Breast epithelium (tissue), 4 donors: Measurements from ENCODE around the gene GPATCH1. TPM values are rescaled to one million over a fixed set of nuclear protein-coding genes. Genes with fewer than 3 reads are reported as not detected.
"Not testable (repeated sequence)": the region's sequence is repeated elsewhere in the genome, so short reads cannot be mapped to it uniquely, and the experiment has no call there.

ENCODE experiments used
- DNase-seq, 2 donors: peaks; one replicate each; pipeline ENCODE4 v3.0.0-alpha.2; 2019; ENCODE audit warnings: low spot score in 2 of 2
- H3K27ac ChIP-seq, 2 donors: fragments of 200-600 bp; sonication (generic) in 1 of 2; one replicate each; pipeline ENCODE4 v1.5.1; 2016 to 2019; ENCODE audit warnings: mild to moderate bottlenecking in 1 of 2
- H3K27me3 ChIP-seq, 2 donors: fragments of 200-600 bp; sonication (generic) in 1 of 2; one replicate each; pipeline versions ENCODE4 v1.5.1 to v1.6.0; 2017 to 2019; ENCODE audit warnings: control low read depth in 1 of 2, mild to moderate bottlenecking in 1 of 2
- H3K36me3 ChIP-seq: fragments of 200-600 bp; one replicate; pipeline ENCODE4 v1.5.1; 2019
- H3K4me1 ChIP-seq, 2 donors: fragments of 200-600 bp; sonication (generic); one replicate each; pipeline ENCODE4 v1.5.1; 2016 to 2019; ENCODE audit warnings: control low read depth in 1 of 2
- H3K4me3 ChIP-seq, 3 donors: fragments of 200-600 bp; sonication (generic); 1 replicate in 2 of 3; 2 replicates in 1 of 3; pipeline ENCODE4 v1.5.1; 2016 to 2019; ENCODE audit warnings: mild to moderate bottlenecking in 3 of 3, moderate library complexity in 2 of 3
- H3K9me3 ChIP-seq, 2 donors: fragments of 200-600 bp; sonication (generic) in 1 of 2; one replicate each; pipeline ENCODE4 v1.5.1; 2016 to 2019; ENCODE audit warnings: control low read depth in 1 of 2
- CTCF ChIP-seq, 3 donors: fragments of 450-650 bp; IDR thresholded peaks; one replicate each; pipeline ENCODE4 v1.5.1; 2016 to 2017; ENCODE audit warnings: antibody characterized with exemption in 3 of 3, mild to moderate bottlenecking in 3 of 3, moderate library complexity in 3 of 3
- POLR2A ChIP-seq: fragments of 450-650 bp; IDR thresholded peaks from one replicate; pipeline ENCODE4 v1.6.1; 2016; ENCODE audit warnings: antibody characterized with exemption, mild to moderate bottlenecking, moderate library complexity
- POLR2AphosphoS5 ChIP-seq, 3 donors: sonication (generic); formaldehyde crosslinking; IDR thresholded peaks; one replicate each; pipeline ENCODE4 v1.6.1; 2017; ENCODE audit warnings: antibody characterized with exemption in 3 of 3
- intact Hi-C: fragments of 100-400 bp; cut with DNase I; formaldehyde crosslinking; loops from one replicate; pipeline ENCODE4 v1.15.1; 2023; ENCODE audit warnings: low total_unique reads
- total RNA-seq, 3 donors: library from RNA; depleted of rRNA; stranded (reverse); fragments of >200 nt; gene quantifications; one replicate each; pipeline ENCODE4 v1.1.0, GENCODE V29; 2016

The GPATCH1 gene
- total RNA-seq, 3 donors from 2014 or later: 9.4 to 14.2 (median 12.5) TPM

DNA sequence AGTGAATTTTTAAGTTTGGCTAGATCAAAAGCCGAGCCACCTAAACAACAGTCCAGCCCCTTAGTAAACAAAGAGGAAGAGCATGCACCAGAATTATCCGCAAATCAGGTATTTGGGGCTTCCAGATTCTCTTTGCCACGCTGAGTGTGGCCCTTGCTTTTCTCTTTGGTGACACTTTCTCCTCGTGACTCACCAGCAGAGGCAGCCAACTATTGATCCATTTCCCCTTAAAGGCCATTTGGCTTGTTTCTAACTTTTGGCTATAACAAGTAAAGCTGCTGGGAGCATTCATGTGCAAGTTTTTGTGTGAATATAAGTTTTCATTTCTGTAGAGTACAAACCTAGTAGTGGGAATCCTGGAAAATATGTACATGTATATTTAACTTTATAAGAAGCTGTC, 33.3 kb downstream of the GPATCH1 start:
- H3K27ac ChIP-seq: no peak overlapping the region
- intact Hi-C loops: no loop called here
- TF ChIP-seq CTCF (IDR thresholded peaks at IDR 0.05): no peak
- no peak for TF ChIP-seq POLR2AphosphoS5 (IDR thresholded peaks at IDR 0.05)
- no peak for TF ChIP-seq POLR2A
- H3K27me3 ChIP-seq: no peaks in the 10 kb centered on the region
- H3K4me3 ChIP-seq: no peak overlapping the region
- H3K36me3 ChIP-seq: no peaks in the 10 kb centered on the region
- H3K4me1 ChIP-seq: no peaks in the 10 kb centered on the region
- no peak for DNase-seq
- H3K9me3 ChIP-seq: no peaks in the 10 kb centered on the region

GRCh38 chr19:33117501-33117900, 36.5 kb downstream of the GPATCH1 start:
- H3K36me3 ChIP-seq: no peaks in the 10 kb centered on the region

GRCh38 chr19:33118643-33119042, 37.7 kb downstream of the GPATCH1 start:
- Histone ChIP-seq H3K4me1 (no peaks in the 10 kb centered on the region), H3K36me3 (no peaks in the 10 kb centered on the region), H3K9me3 (no peaks in the 10 kb centered on the region), H3K4me3 (no peak overlapping the region), H3K27me3 (no peaks in the 10 kb centered on the region), H3K27ac (no peak overlapping the region)
- intact Hi-C loops: no loop called here
- TF ChIP-seq POLR2A (no peak), POLR2AphosphoS5 (IDR thresholded peaks at IDR 0.05) (no peak), CTCF (IDR thresholded peaks at IDR 0.05) (no peak)
- no peak for DNase-seq

More at GRCh38 chr19:33117501-33117900, 36.5 kb downstream of the GPATCH1 start:
- TF ChIP-seq CTCF (IDR thresholded peaks at IDR 0.05) (no peak), POLR2A (no peak)
- Histone ChIP-seq H3K4me3 (no peak overlapping the region), H3K9me3 (no peaks in the 10 kb centered on the region), H3K27me3 (no peaks in the 10 kb centered on the region), H3K27ac (no peak overlapping the region), H3K4me1 (no peaks in the 10 kb centered on the region)
- intact Hi-C loops: no loop called here
- no peak for DNase-seq

DNA sequence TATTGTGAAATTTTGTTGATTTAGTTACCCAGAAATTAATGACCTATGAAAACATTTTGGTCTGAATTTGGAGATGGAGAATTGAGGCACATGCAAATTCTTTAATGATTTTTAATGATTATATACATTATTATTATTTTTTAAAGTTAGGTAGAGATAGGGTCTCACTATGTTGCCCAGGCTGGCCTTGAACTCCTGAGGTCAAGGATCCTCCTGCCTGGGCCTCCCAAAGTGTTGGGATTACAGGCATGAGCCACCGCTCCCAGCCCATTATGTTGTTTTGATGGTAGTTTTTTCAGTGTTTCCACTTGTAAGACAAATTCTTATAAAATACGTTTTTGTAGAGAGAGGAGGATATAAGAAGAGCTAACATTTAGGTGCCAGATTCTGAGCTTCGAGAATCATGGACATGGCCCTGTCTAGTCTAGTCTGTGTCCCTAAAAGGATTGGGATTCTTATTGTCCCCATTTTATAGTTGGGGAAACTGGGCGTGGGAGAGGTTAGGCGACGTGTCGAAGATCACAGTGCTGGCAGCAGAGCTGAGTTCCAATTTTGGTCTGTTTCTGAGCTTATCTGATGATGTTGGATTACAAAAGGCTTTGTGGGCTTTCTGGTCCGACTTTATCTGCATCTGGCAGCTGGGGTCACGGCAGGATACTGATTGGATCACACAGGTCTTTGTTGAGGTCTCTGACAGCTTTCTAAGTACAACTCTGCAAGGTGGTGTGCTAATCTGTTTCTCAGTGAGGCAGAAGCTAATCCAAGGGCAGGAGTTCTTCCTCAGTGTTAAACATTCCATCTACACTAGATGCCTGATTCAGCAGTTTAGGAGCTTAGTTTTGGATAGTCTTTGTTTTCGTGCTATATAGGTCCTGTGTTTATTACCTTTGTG, 43.5 kb downstream of the GPATCH1 start:
- Histone ChIP-seq H3K27ac (no peak overlapping the region), H3K4me3 (no peak overlapping the region), H3K36me3 (peaks cover 10% of the 10 kb centered on the region), H3K9me3 (no peaks in the 10 kb centered on the region), H3K4me1 (no peaks in the 10 kb centered on the region), H3K27me3 (no peaks in the 10 kb centered on the region)
- no peak for DNase-seq
- no peak for TF ChIP-seq CTCF (IDR thresholded peaks at IDR 0.05)
- TF ChIP-seq POLR2A: no peak
- no peak for TF ChIP-seq POLR2AphosphoS5 (IDR thresholded peaks at IDR 0.05)
- intact Hi-C loops: no loop called here

- H3K36me3 ChIP-seq: peaks cover 10% of the 10 kb centered on the region
- no peaks in the 10 kb centered on the region for H3K4me1 ChIP-seq
- no peak overlapping the region for H3K4me3 ChIP-seq
- DNase-seq: no peak
- no peaks in the 10 kb centered on the region for H3K9me3 ChIP-seq
- no peaks in the 10 kb centered on the region for H3K27me3 ChIP-seq
- no peak for TF ChIP-seq POLR2A
- TF ChIP-seq POLR2AphosphoS5 (IDR thresholded peaks at IDR 0.05): no peak
- peak; percentile 49 to 68 (median 62) for TF ChIP-seq CTCF (IDR thresholded peaks at IDR 0.05)
- intact Hi-C loops: no loop called here
- no peak overlapping the region for H3K27ac ChIP-seq
Observed at GRCh38 chr19:33125929-33126388, 45.0 kb downstream of the GPATCH1 start.

DNA sequence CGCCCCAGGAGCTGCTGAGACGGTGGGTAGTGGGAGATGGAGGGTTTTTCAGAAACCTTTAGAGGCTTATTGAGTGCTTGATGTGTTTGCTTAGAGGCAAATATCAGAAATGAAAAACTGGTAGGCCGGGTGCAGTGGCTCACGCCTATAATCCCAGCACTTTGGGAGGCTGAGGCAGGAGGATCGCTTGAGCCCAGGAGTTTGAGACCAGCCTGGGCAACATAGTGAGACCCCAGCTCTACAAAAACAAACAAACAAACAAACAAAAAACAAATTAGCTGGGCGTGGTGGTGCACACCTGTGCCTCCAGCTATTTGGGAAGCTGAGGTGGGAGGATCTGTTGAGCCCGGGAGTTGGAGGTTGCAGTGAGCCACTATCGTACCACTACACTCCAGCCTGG, 45.7 kb downstream of the GPATCH1 start:
- H3K9me3 ChIP-seq, DNase-seq, H3K27ac ChIP-seq, H3K27me3 ChIP-seq, H3K4me1 ChIP-seq, intact Hi-C loops, H3K4me3 ChIP-seq, H3K36me3 ChIP-seq: not testable (repeated sequence)
